ENCODE data around the gene PARVG. TPM values are rescaled to one million over a fixed set of nuclear protein-coding genes. Genes with fewer than 3 reads are reported as not detected.

The PARVG gene
- total RNA-seq, 3 donors from 2014 or later, result 10.2 to 39.2 (median 26.2) TPM

GRCh38 chr22:44164031-44164430 is 16.7 kb upstream of the PARVG start:
- Histone ChIP-seq H3K27me3 (no peaks in the 10 kb centered on the region), H3K27ac (no peak overlapping the region), H3K36me3 (no peaks in the 10 kb centered on the region), H3K4me3 (no peak overlapping the region), H3K4me1 (no peaks in the 10 kb centered on the region), H3K9me3 (no peaks in the 10 kb centered on the region)
- no peak for DNase-seq (ENCODE audit: low spot score in 2 of 2)
- intact Hi-C loops (cut with DNase I; ENCODE audit: low total_unique reads), result no loop called here
- TF ChIP-seq CTCF (IDR thresholded peaks at IDR 0.05) (no peak), POLR2A (IDR thresholded peaks at IDR 0.05) (no peak), POLR2AphosphoS5 (IDR thresholded peaks at IDR 0.05) (no peak)

- DNase-seq (ENCODE audit: low spot score in 2 of 2), result no peak
- Histone ChIP-seq H3K4me3 (no peak overlapping the region), H3K36me3 (no peaks in the 10 kb centered on the region), H3K4me1 (no peaks in the 10 kb centered on the region), H3K9me3 (no peaks in the 10 kb centered on the region), H3K27ac (no peak overlapping the region), H3K27me3 (no peaks in the 10 kb centered on the region)
- TF ChIP-seq CTCF (IDR thresholded peaks at IDR 0.05), result no peak
- TF ChIP-seq POLR2AphosphoS5 (IDR thresholded peaks at IDR 0.05), result no peak
- TF ChIP-seq POLR2A (IDR thresholded peaks at IDR 0.05), result no peak
- intact Hi-C loops (cut with DNase I; ENCODE audit: low total_unique reads), result no loop called here
Observed at GRCh38 chr22:44165286-44165874, 15.3 kb upstream of the PARVG start.

- Histone ChIP-seq H3K4me3 (no peak overlapping the region), H3K27ac (no peak overlapping the region), H3K9me3 (no peaks in the 10 kb centered on the region), H3K4me1 (no peaks in the 10 kb centered on the region), H3K27me3 (no peaks in the 10 kb centered on the region), H3K36me3 (no peaks in the 10 kb centered on the region)
- TF ChIP-seq CTCF (IDR thresholded peaks at IDR 0.05), result no peak
- TF ChIP-seq POLR2AphosphoS5 (IDR thresholded peaks at IDR 0.05), result no peak
- intact Hi-C loops (cut with DNase I; ENCODE audit: low total_unique reads), result no loop called here
- DNase-seq (ENCODE audit: low spot score in 2 of 2), result no peak
Observed at GRCh38 chr22:44166498-44167276, 14.0 kb upstream of the PARVG start.

GRCh38 chr22:44167501-44167900 is 13.2 kb upstream of the PARVG start:
- no peaks in the 10 kb centered on the region for H3K36me3 ChIP-seq
- H3K27me3 ChIP-seq, result no peaks in the 10 kb centered on the region
- no peaks in the 10 kb centered on the region for H3K4me1 ChIP-seq
- no peak overlapping the region for H3K27ac ChIP-seq
- no peak for DNase-seq (ENCODE audit: low spot score in 2 of 2)
- no peak overlapping the region for H3K4me3 ChIP-seq
- TF ChIP-seq POLR2A (IDR thresholded peaks at IDR 0.05), result no peak
- TF ChIP-seq CTCF (IDR thresholded peaks at IDR 0.05), result no peak
- TF ChIP-seq POLR2AphosphoS5 (IDR thresholded peaks at IDR 0.05), result no peak
- no peaks in the 10 kb centered on the region for H3K9me3 ChIP-seq
- intact Hi-C loops (cut with DNase I; ENCODE audit: low total_unique reads), result no loop called here

GRCh38 chr22:44168206-44168605 is 12.5 kb upstream of the PARVG start:
- intact Hi-C loops (cut with DNase I; ENCODE audit: low total_unique reads), result no loop called here
- H3K27ac ChIP-seq, result no peak overlapping the region
- H3K27me3 ChIP-seq, result no peaks in the 10 kb centered on the region
- DNase-seq (ENCODE audit: low spot score in 2 of 2), result no peak
- no peak for TF ChIP-seq POLR2A (IDR thresholded peaks at IDR 0.05)
- TF ChIP-seq POLR2AphosphoS5 (IDR thresholded peaks at IDR 0.05), result no peak
- TF ChIP-seq CTCF (IDR thresholded peaks at IDR 0.05), result no peak
- H3K4me3 ChIP-seq, result no peak overlapping the region
- no peaks in the 10 kb centered on the region for H3K4me1 ChIP-seq
- H3K36me3 ChIP-seq, result no peaks in the 10 kb centered on the region
- no peaks in the 10 kb centered on the region for H3K9me3 ChIP-seq

Data from breast epithelium (tissue), 4 donors.